GM23338 (cell line): Measurements from ENCODE around the gene ZNF638. TPM values are rescaled to one million over a fixed set of nuclear protein-coding genes. Genes with fewer than 3 reads are reported as not detected.

ENCODE experiments used
- ATAC-seq: fragments of 200-7000 bp; cut with Tn5 transposase; 3 replicates; pipeline ENCODE4 v1.9.1; 2020
- DNase-seq: peaks from one replicate; pipeline ENCODE4 v3.0.0-alpha.2; 2015; ENCODE audit warnings: low spot score
- H2AFZ ChIP-seq: fragments of 200-600 bp; sonication (generic); 2 replicates; pipeline ENCODE4 v1.8.0; 2016; ENCODE audit warnings: antibody characterized with exemption, mild to moderate bottlenecking, moderate library complexity
- H3F3A ChIP-seq: fragments of 200-600 bp; sonication (generic); replicated peaks from 2 replicates; pipeline ENCODE4 v1.8.0; 2017; ENCODE audit warnings: antibody characterized with exemption, mixed run types, low read depth
- H3K27ac ChIP-seq: fragments of 200-600 bp; sonication (generic); 2 replicates; pipeline ENCODE4 v1.6.1; 2016; ENCODE audit warnings: low read depth
- H3K27me3 ChIP-seq: fragments of 200-600 bp; sonication (generic); 2 replicates; pipeline ENCODE4 v1.8.0; 2016; ENCODE audit warnings: mild to moderate bottlenecking, mixed run types, moderate library complexity; ENCODE audit not compliant: insufficient read depth
- H3K36me3 ChIP-seq: fragments of 200-600 bp; sonication (generic); 2 replicates; pipeline ENCODE4 v1.8.0; 2016; ENCODE audit warnings: mild to moderate bottlenecking; ENCODE audit not compliant: insufficient read depth
- H3K4me1 ChIP-seq: fragments of 200-600 bp; sonication (generic); 2 replicates; pipeline ENCODE4 v1.8.0; 2016; ENCODE audit warnings: mild to moderate bottlenecking, moderate library complexity; ENCODE audit not compliant: insufficient read depth
- H3K4me2 ChIP-seq: fragments of 200-600 bp; sonication (generic); 2 replicates; pipeline ENCODE4 v1.7.1; 2017; ENCODE audit warnings: mixed run types
- H3K4me3 ChIP-seq: fragments of 200-600 bp; sonication (generic); 2 replicates; pipeline ENCODE4 v1.6.1; 2016; ENCODE audit warnings: mixed run types
- H3K79me2 ChIP-seq: fragments of 200-600 bp; sonication (generic); replicated peaks from 2 replicates; pipeline ENCODE4 v1.8.0; 2017; ENCODE audit warnings: mild to moderate bottlenecking; ENCODE audit not compliant: insufficient read depth
- H3K9me2 ChIP-seq: fragments of 200-600 bp; sonication (generic); 2 replicates; pipeline ENCODE4 v1.8.0; 2017; ENCODE audit not compliant: insufficient read depth
- H4K20me1 ChIP-seq: fragments of 200-600 bp; sonication (generic); replicated peaks from 2 replicates; pipeline ENCODE4 v1.8.0; 2017; ENCODE audit warnings: mild to moderate bottlenecking; ENCODE audit not compliant: insufficient read depth
- H3K27ac Mint-ChIP-seq: 2 replicates; pipeline ENCODE4 v1.8.0; 2020; ENCODE audit warnings: inconsistent platforms, mild to moderate bottlenecking, moderate library complexity, mixed read lengths
- H3K27me3 Mint-ChIP-seq: 3 replicates; pipeline ENCODE4 v1.8.0; 2022; ENCODE audit warnings: low read depth, mild to moderate bottlenecking, moderate library complexity, mixed read lengths, inconsistent platforms; ENCODE audit not compliant: insufficient read depth, poor library complexity
- H3K36me3 Mint-ChIP-seq: 3 replicates; pipeline ENCODE4 v1.8.0; 2021; ENCODE audit warnings: low read depth, mild to moderate bottlenecking, inconsistent platforms, moderate library complexity, mixed read lengths
- H3K4me1 Mint-ChIP-seq: 3 replicates; pipeline ENCODE4 v1.8.0; 2020; ENCODE audit warnings: mild to moderate bottlenecking, inconsistent platforms, mixed read lengths
- H3K4me3 Mint-ChIP-seq: 3 replicates; pipeline ENCODE4 v1.8.0; 2021; ENCODE audit warnings: moderate library complexity, mild to moderate bottlenecking, inconsistent platforms, mixed read lengths
- H3K9me3 Mint-ChIP-seq: 3 replicates; pipeline ENCODE4 v1.8.0; 2020; ENCODE audit warnings: moderate library complexity, mild to moderate bottlenecking, inconsistent platforms, mixed read lengths
- CREB1 ChIP-seq: fragments of 250-450 bp; sonication (Bioruptor Pico); IDR thresholded peaks from 2 replicates; pipeline ENCODE4 v1.5.0; 2020; ENCODE audit warnings: low read depth, mild to moderate bottlenecking, moderate library complexity
- EZH2 ChIP-seq: fragments of 200-600 bp; sonication (generic); IDR thresholded peaks from one replicate; pipeline ENCODE4 v1.8.0; 2017; ENCODE audit warnings: antibody characterized with exemption, mild to moderate bottlenecking, low read depth; ENCODE audit not compliant: unreplicated experiment
- EZH2phosphoT487 ChIP-seq: fragments of 200-600 bp; sonication (generic); IDR thresholded peaks from one replicate; pipeline ENCODE4 v1.8.1; 2018; ENCODE audit warnings: antibody characterized with exemption; ENCODE audit not compliant: unreplicated experiment
- JUNB ChIP-seq: IDR thresholded peaks from one replicate; pipeline ENCODE4 v1.6.1; 2016; ENCODE audit warnings: antibody characterized with exemption; ENCODE audit not compliant: unreplicated experiment
- NANOG ChIP-seq: IDR thresholded peaks from 2 replicates; pipeline ENCODE4 v1.6.1; 2016; ENCODE audit warnings: antibody characterized with exemption, borderline replicate concordance
- POLR2AphosphoS5 ChIP-seq: IDR thresholded peaks from 2 replicates; pipeline ENCODE4 v1.6.1; 2016; ENCODE audit warnings: antibody characterized with exemption, low read depth
- STAT1 ChIP-seq: IDR thresholded peaks from one replicate; pipeline ENCODE4 v1.6.1; 2016; ENCODE audit warnings: antibody characterized with exemption; ENCODE audit not compliant: unreplicated experiment
- ZNF114 ChIP-seq: fragments of 250-450 bp; sonication (Bioruptor Pico); IDR thresholded peaks from 2 replicates; pipeline ENCODE4 v1.5.0; 2020; ENCODE audit warnings: mild to moderate bottlenecking, moderate library complexity
- ZNF331 ChIP-seq: fragments of 250-450 bp; sonication (Bioruptor Pico); IDR thresholded peaks from 2 replicates; pipeline ENCODE4 v1.5.0; 2020; ENCODE audit warnings: low read depth, mild to moderate bottlenecking, moderate library complexity
- polyA plus RNA-seq: library from polyadenylated mRNA; unstranded; fragments of >200 nt; fragmentation: Nextera tagmentation; extraction: Ambion mirVana; gene quantifications from 2 replicates; pipeline ENCODE4 v1.2.1, GENCODE V29; 2016
- total RNA-seq: library from RNA; depleted of rRNA; stranded (reverse); fragments of >200 nt; shearing (Covaris generic); gene quantifications from 2 replicates; pipeline ENCODE4 v1.2.3, GENCODE V29; 2014
- TF ChIP-seq, protein P1 (sequence below): fragments of 250-450 bp; sonication (Bioruptor Pico); IDR thresholded peaks from 2 replicates; pipeline ENCODE4 v1.5.0; 2020; ENCODE audit warnings: mild to moderate bottlenecking, moderate library complexity
- TF ChIP-seq, protein P2 (sequence below): IDR thresholded peaks from 2 replicates; pipeline ENCODE4 v1.6.1; 2016; ENCODE audit warnings: antibody characterized with exemption
- TF ChIP-seq, protein P3 (sequence below), 2 experiments: fragments of 200-600 bp in 1 of 2; sonication (generic) in 1 of 2; conservative IDR thresholded peaks; 2 replicates each; pipeline versions ENCODE4 v1.5.1 to v1.6.1; 2016 to 2017; ENCODE audit warnings: antibody characterized with exemption in 2 of 2, low read depth in 2 of 2, mild to moderate bottlenecking in 2 of 2, moderate library complexity in 1 of 2
- TF ChIP-seq, protein P4 (sequence below): IDR thresholded peaks from one replicate; pipeline ENCODE4 v1.6.1; 2018; ENCODE audit warnings: antibody characterized with exemption; ENCODE audit not compliant: unreplicated experiment

ZNF638 gene
- total and polyA plus RNA-seq, 2 experiments from 2014 or later: 185 to 190 TPM

DNA sequence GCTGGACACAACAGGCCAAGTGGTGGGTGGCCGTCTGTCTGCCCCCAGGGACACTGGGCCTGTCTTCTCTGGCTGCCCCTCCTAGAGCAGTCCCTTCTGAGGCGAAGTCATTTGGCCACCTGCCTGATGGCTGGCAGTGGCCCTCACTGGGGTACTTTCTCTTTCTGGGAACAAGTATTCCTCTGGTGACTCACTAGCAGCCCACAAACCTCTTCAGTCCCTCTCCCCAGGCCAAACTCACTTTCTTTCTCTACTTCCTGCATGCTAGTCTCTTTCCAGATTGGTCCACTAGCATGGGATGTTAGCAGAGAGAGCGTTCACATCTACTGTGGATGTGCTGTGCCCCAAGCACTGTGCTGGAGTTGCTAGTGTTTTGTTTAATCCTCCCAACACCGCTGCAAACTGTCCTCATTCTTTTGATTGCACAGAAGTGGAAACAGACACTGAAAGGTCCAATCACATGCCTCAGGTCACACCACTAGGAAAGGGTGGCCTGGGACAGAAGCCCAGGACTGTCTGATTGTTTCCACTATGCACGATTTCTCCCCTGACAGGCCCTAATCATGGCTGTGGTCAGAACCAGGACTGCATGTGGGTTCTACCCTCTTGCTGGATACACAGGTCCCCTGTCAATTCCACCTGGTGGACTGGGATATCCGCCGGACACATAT lies 127.0 kb downstream of the ZNF638 start:
- Mint-ChIP-seq H3K27ac (no peak overlapping the region), H3K4me1 (peaks cover 55% of the 10 kb centered on the region), H3K4me3 (no peak overlapping the region), H3K27me3 (peaks cover 46% of the 10 kb centered on the region), H3K9me3 (peaks cover 12% of the 10 kb centered on the region; the same call in 2 of the 3 replicates), H3K36me3 (peaks cover 15% of the 10 kb centered on the region)
- TF ChIP-seq, protein P1, sequence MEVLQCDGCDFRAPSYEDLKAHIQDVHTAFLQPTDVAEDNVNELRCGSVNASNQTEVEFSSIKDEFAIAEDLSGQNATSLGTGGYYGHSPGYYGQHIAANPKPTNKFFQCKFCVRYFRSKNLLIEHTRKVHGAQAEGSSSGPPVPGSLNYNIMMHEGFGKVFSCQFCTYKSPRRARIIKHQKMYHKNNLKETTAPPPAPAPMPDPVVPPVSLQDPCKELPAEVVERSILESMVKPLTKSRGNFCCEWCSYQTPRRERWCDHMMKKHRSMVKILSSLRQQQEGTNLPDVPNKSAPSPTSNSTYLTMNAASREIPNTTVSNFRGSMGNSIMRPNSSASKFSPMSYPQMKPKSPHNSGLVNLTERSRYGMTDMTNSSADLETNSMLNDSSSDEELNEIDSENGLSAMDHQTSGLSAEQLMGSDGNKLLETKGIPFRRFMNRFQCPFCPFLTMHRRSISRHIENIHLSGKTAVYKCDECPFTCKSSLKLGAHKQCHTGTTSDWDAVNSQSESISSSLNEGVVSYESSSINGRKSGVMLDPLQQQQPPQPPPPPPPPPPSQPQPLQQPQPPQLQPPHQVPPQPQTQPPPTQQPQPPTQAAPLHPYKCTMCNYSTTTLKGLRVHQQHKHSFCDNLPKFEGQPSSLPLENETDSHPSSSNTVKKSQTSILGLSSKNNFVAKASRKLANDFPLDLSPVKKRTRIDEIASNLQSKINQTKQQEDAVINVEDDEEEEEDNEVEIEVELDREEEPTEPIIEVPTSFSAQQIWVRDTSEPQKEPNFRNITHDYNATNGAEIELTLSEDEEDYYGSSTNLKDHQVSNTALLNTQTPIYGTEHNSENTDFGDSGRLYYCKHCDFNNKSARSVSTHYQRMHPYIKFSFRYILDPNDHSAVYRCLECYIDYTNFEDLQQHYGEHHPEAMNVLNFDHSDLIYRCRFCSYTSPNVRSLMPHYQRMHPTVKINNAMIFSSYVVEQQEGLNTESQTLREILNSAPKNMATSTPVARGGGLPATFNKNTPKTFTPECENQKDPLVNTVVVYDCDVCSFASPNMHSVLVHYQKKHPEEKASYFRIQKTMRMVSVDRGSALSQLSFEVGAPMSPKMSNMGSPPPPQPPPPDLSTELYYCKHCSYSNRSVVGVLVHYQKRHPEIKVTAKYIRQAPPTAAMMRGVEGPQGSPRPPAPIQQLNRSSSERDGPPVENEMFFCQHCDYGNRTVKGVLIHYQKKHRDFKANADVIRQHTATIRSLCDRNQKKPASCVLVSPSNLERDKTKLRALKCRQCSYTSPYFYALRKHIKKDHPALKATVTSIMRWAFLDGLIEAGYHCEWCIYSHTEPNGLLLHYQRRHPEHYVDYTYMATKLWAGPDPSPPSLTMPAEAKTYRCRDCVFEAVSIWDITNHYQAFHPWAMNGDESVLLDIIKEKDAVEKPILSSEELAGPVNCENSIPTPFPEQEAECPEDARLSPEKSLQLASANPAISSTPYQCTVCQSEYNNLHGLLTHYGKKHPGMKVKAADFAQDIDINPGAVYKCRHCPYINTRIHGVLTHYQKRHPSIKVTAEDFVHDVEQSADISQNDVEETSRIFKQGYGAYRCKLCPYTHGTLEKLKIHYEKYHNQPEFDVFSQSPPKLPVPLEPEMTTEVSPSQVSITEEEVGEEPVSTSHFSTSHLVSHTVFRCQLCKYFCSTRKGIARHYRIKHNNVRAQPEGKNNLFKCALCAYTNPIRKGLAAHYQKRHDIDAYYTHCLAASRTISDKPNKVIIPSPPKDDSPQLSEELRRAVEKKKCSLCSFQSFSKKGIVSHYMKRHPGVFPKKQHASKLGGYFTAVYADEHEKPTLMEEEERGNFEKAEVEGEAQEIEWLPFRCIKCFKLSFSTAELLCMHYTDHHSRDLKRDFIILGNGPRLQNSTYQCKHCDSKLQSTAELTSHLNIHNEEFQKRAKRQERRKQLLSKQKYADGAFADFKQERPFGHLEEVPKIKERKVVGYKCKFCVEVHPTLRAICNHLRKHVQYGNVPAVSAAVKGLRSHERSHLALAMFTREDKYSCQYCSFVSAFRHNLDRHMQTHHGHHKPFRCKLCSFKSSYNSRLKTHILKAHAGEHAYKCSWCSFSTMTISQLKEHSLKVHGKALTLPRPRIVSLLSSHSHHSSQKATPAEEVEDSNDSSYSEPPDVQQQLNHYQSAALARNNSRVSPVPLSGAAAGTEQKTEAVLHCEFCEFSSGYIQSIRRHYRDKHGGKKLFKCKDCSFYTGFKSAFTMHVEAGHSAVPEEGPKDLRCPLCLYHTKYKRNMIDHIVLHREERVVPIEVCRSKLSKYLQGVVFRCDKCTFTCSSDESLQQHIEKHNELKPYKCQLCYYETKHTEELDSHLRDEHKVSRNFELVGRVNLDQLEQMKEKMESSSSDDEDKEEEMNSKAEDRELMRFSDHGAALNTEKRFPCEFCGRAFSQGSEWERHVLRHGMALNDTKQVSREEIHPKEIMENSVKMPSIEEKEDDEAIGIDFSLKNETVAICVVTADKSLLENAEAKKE: no peak
- no peak for TF ChIP-seq NANOG
- TF ChIP-seq CREB1 (CRISPR knock-in tag): no peak
- TF ChIP-seq, protein P2, sequence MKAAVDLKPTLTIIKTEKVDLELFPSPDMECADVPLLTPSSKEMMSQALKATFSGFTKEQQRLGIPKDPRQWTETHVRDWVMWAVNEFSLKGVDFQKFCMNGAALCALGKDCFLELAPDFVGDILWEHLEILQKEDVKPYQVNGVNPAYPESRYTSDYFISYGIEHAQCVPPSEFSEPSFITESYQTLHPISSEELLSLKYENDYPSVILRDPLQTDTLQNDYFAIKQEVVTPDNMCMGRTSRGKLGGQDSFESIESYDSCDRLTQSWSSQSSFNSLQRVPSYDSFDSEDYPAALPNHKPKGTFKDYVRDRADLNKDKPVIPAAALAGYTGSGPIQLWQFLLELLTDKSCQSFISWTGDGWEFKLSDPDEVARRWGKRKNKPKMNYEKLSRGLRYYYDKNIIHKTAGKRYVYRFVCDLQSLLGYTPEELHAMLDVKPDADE: no peak
- TF ChIP-seq STAT1: no peak
- TF ChIP-seq, protein P3, sequence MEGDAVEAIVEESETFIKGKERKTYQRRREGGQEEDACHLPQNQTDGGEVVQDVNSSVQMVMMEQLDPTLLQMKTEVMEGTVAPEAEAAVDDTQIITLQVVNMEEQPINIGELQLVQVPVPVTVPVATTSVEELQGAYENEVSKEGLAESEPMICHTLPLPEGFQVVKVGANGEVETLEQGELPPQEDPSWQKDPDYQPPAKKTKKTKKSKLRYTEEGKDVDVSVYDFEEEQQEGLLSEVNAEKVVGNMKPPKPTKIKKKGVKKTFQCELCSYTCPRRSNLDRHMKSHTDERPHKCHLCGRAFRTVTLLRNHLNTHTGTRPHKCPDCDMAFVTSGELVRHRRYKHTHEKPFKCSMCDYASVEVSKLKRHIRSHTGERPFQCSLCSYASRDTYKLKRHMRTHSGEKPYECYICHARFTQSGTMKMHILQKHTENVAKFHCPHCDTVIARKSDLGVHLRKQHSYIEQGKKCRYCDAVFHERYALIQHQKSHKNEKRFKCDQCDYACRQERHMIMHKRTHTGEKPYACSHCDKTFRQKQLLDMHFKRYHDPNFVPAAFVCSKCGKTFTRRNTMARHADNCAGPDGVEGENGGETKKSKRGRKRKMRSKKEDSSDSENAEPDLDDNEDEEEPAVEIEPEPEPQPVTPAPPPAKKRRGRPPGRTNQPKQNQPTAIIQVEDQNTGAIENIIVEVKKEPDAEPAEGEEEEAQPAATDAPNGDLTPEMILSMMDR (conservative IDR thresholded peaks at IDR 0.05; ENCODE audit: low read depth in 2 of 2): no peak
- TF ChIP-seq JUNB: no peak
- no peak for TF ChIP-seq EZH2
- no peak for TF ChIP-seq EZH2phosphoT487
- TF ChIP-seq, protein P4, sequence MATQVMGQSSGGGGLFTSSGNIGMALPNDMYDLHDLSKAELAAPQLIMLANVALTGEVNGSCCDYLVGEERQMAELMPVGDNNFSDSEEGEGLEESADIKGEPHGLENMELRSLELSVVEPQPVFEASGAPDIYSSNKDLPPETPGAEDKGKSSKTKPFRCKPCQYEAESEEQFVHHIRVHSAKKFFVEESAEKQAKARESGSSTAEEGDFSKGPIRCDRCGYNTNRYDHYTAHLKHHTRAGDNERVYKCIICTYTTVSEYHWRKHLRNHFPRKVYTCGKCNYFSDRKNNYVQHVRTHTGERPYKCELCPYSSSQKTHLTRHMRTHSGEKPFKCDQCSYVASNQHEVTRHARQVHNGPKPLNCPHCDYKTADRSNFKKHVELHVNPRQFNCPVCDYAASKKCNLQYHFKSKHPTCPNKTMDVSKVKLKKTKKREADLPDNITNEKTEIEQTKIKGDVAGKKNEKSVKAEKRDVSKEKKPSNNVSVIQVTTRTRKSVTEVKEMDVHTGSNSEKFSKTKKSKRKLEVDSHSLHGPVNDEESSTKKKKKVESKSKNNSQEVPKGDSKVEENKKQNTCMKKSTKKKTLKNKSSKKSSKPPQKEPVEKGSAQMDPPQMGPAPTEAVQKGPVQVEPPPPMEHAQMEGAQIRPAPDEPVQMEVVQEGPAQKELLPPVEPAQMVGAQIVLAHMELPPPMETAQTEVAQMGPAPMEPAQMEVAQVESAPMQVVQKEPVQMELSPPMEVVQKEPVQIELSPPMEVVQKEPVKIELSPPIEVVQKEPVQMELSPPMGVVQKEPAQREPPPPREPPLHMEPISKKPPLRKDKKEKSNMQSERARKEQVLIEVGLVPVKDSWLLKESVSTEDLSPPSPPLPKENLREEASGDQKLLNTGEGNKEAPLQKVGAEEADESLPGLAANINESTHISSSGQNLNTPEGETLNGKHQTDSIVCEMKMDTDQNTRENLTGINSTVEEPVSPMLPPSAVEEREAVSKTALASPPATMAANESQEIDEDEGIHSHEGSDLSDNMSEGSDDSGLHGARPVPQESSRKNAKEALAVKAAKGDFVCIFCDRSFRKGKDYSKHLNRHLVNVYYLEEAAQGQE: no peak
- TF ChIP-seq POLR2AphosphoS5: no peak
- TF ChIP-seq ZNF114: no peak
- no peak for TF ChIP-seq ZNF331 (CRISPR knock-in tag)
- Histone ChIP-seq H3K36me3 (no peaks in the 10 kb centered on the region), H3K4me2 (no peak overlapping the region), H3K27ac (no peak overlapping the region), H4K20me1 (no peaks in the 10 kb centered on the region), H3K9me2 (no peaks in the 10 kb centered on the region), H3K4me1 (peaks cover 37% of the 10 kb centered on the region), H3K27me3 (peaks cover 23% of the 10 kb centered on the region), H3K4me3 (no peak overlapping the region), H2AFZ (no peak overlapping the region), H3F3A (peaks cover 12% of the 10 kb centered on the region; the same call in 1 of the 2 replicates), H3K79me2 (0 out of 2 replicates have a peak, but pooled peaks cover 9% of the 10 kb centered on the region)
- ATAC-seq: no peak
- DNase-seq: no peak
